ENCODE measurements around the gene STEAP1B.

The STEAP1B gene

DNA sequence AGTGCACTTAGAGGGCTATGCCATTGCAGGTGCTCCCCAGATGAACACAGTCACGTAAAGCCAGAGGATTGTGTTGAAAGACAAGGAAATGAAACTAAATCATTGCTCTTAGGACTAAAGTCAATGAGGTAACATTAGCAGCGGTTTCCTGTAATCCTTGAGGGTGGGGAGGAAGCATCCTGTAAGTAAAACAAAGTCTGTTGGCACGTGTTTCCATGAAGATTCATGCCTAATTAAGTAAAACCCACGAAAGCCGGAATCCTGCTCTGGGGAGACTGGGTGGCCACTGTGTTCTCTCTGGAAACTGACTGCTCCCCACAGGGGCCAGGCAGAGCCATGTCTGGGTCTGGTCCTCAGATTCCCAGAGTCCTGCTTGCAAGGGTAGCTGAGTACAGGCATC lies 18.3 kb downstream of the STEAP1B start:
- Histone ChIP-seq H3K36me3 (ENCODE audit: control insufficient read depth, insufficient read depth, low read length) (no peaks in the 10 kb centered on the region), H3K9me3 (ENCODE audit: control insufficient read depth, low read length) (no peaks in the 10 kb centered on the region), H3K27me3 (ENCODE audit: control insufficient read depth, insufficient read depth, low read length, poor library complexity, severe bottlenecking) (no peaks in the 10 kb centered on the region), H3K4me1 (ENCODE audit: control insufficient read depth, insufficient read depth, low read length) (peaks cover 8% of the 10 kb centered on the region), H3K4me3 (ENCODE audit: insufficient read depth, low read depth, low read length) (no peak overlapping the region), H3K27ac (ENCODE audit: insufficient read depth, low read depth, low read length, poor library complexity, severe bottlenecking) (no peak overlapping the region)
- WGBS, 2 experiments: 93% methylated on average over 5 of the region's 5 CpGs

DNA sequence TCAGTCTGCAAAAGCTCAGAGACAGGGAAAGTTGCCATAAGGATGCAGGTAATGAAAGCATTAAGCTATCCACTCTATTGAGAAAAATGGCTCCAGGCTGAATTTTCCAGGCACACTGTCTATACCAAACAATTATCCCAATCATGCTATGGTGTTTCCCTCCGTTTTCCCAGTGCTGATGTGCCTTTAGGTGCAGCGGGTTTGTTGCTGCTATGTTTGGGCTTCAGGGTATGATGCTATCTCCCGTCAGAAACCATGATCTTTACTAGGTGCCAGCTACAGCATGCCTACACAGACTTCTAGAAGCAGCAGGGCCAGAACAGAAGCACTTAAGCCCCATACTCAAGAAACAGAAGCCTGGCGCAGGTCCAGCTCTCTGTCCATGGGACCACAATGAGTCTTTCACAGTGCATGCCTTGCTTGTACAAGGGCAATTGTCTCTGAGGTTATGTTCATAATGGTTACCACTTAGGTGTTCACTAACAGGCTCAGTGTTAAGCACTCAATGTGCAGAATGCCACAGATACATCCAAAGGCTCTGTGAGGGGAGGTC lies 19.4 kb downstream of the STEAP1B start:
- Histone ChIP-seq H3K27ac (ENCODE audit: insufficient read depth, low read depth, low read length, poor library complexity, severe bottlenecking) (no peak overlapping the region), H3K9me3 (ENCODE audit: control insufficient read depth, low read length) (no peaks in the 10 kb centered on the region), H3K36me3 (ENCODE audit: control insufficient read depth, insufficient read depth, low read length) (no peaks in the 10 kb centered on the region), H3K27me3 (ENCODE audit: control insufficient read depth, insufficient read depth, low read length, poor library complexity, severe bottlenecking) (no peaks in the 10 kb centered on the region), H3K4me1 (ENCODE audit: control insufficient read depth, insufficient read depth, low read length) (peaks cover 8% of the 10 kb centered on the region), H3K4me3 (ENCODE audit: insufficient read depth, low read depth, low read length) (no peak overlapping the region)
- 93 to 96% methylated on average over 4 of the region's 4 CpGs for WGBS, 2 experiments

GRCh38 chr7:22477876-22478450 lies 22.0 kb downstream of the STEAP1B start:
- Histone ChIP-seq H3K4me1 (ENCODE audit: control insufficient read depth, insufficient read depth, low read length) (peaks cover 8% of the 10 kb centered on the region), H3K27ac (ENCODE audit: insufficient read depth, low read depth, low read length, poor library complexity, severe bottlenecking) (no peak overlapping the region), H3K9me3 (ENCODE audit: control insufficient read depth, low read length) (no peaks in the 10 kb centered on the region), H3K36me3 (ENCODE audit: control insufficient read depth, insufficient read depth, low read length) (no peaks in the 10 kb centered on the region), H3K4me3 (ENCODE audit: insufficient read depth, low read depth, low read length) (no peak overlapping the region), H3K27me3 (ENCODE audit: control insufficient read depth, insufficient read depth, low read length, poor library complexity, severe bottlenecking) (no peaks in the 10 kb centered on the region)
- 74 to 77% methylated on average over 10 of the region's 10 CpGs for WGBS, 2 experiments

GRCh38 chr7:22477262-22477661 lies 22.7 kb downstream of the STEAP1B start:
- Histone ChIP-seq H3K27me3 (ENCODE audit: control insufficient read depth, insufficient read depth, low read length, poor library complexity, severe bottlenecking) (no peaks in the 10 kb centered on the region), H3K27ac (ENCODE audit: insufficient read depth, low read depth, low read length, poor library complexity, severe bottlenecking) (no peak overlapping the region), H3K4me1 (ENCODE audit: control insufficient read depth, insufficient read depth, low read length) (peaks cover 8% of the 10 kb centered on the region), H3K4me3 (ENCODE audit: insufficient read depth, low read depth, low read length) (no peak overlapping the region), H3K36me3 (ENCODE audit: control insufficient read depth, insufficient read depth, low read length) (no peaks in the 10 kb centered on the region), H3K9me3 (ENCODE audit: control insufficient read depth, low read length) (no peaks in the 10 kb centered on the region)
- 97 to 98% methylated on average over 4 of the region's 4 CpGs for WGBS, 2 experiments

GRCh38 chr7:22476824-22477223 lies 23.2 kb downstream of the STEAP1B start:
- 94 to 96% methylated on average over 6 of the region's 6 CpGs for WGBS, 2 experiments
- H3K27ac ChIP-seq (ENCODE audit: insufficient read depth, low read depth, low read length, poor library complexity, severe bottlenecking): no peak overlapping the region

GRCh38 chr7:22474645-22475044 lies 25.3 kb downstream of the STEAP1B start:
- H3K27ac ChIP-seq (ENCODE audit: insufficient read depth, low read depth, low read length, poor library complexity, severe bottlenecking): no peak overlapping the region
- no peaks in the 10 kb centered on the region for H3K9me3 ChIP-seq (ENCODE audit: control insufficient read depth, low read length)
- H3K27me3 ChIP-seq (ENCODE audit: control insufficient read depth, insufficient read depth, low read length, poor library complexity, severe bottlenecking): no peaks in the 10 kb centered on the region
- H3K36me3 ChIP-seq (ENCODE audit: control insufficient read depth, insufficient read depth, low read length): no peaks in the 10 kb centered on the region
- no peak overlapping the region for H3K4me3 ChIP-seq (ENCODE audit: insufficient read depth, low read depth, low read length)
- WGBS, 2 experiments: 92 to 98% methylated on average over 2 of the region's 2 CpGs
- peaks cover 8% of the 10 kb centered on the region for H3K4me1 ChIP-seq (ENCODE audit: control insufficient read depth, insufficient read depth, low read length)

More at GRCh38 chr7:22476824-22477223, 23.2 kb downstream of the STEAP1B start:
- Histone ChIP-seq H3K36me3 (ENCODE audit: control insufficient read depth, insufficient read depth, low read length) (no peaks in the 10 kb centered on the region), H3K9me3 (ENCODE audit: control insufficient read depth, low read length) (no peaks in the 10 kb centered on the region), H3K27me3 (ENCODE audit: control insufficient read depth, insufficient read depth, low read length, poor library complexity, severe bottlenecking) (no peaks in the 10 kb centered on the region), H3K4me1 (ENCODE audit: control insufficient read depth, insufficient read depth, low read length) (peaks cover 8% of the 10 kb centered on the region), H3K4me3 (ENCODE audit: insufficient read depth, low read depth, low read length) (no peak overlapping the region)

GRCh38 chr7:22470981-22471380 lies 29.0 kb downstream of the STEAP1B start:
- Histone ChIP-seq H3K9me3 (ENCODE audit: control insufficient read depth, low read length) (no peaks in the 10 kb centered on the region), H3K4me1 (ENCODE audit: control insufficient read depth, insufficient read depth, low read length) (no peaks in the 10 kb centered on the region), H3K27me3 (ENCODE audit: control insufficient read depth, insufficient read depth, low read length, poor library complexity, severe bottlenecking) (no peaks in the 10 kb centered on the region), H3K4me3 (ENCODE audit: insufficient read depth, low read depth, low read length) (no peak overlapping the region), H3K27ac (ENCODE audit: insufficient read depth, low read depth, low read length, poor library complexity, severe bottlenecking) (no peak overlapping the region), H3K36me3 (ENCODE audit: control insufficient read depth, insufficient read depth, low read length) (no peaks in the 10 kb centered on the region)
- 76 to 80% methylated on average over 10 of the region's 10 CpGs for WGBS, 2 experiments

- H3K4me3 ChIP-seq (ENCODE audit: insufficient read depth, low read depth, low read length): no peak overlapping the region
- no peak overlapping the region for H3K27ac ChIP-seq (ENCODE audit: insufficient read depth, low read depth, low read length, poor library complexity, severe bottlenecking)
- H3K4me1 ChIP-seq (ENCODE audit: control insufficient read depth, insufficient read depth, low read length): no peaks in the 10 kb centered on the region
- H3K9me3 ChIP-seq (ENCODE audit: control insufficient read depth, low read length): no peaks in the 10 kb centered on the region
- WGBS, 2 experiments: 84 to 91% methylated on average over 3 of the region's 3 CpGs
- H3K36me3 ChIP-seq (ENCODE audit: control insufficient read depth, insufficient read depth, low read length): no peaks in the 10 kb centered on the region
- H3K27me3 ChIP-seq (ENCODE audit: control insufficient read depth, insufficient read depth, low read length, poor library complexity, severe bottlenecking): no peaks in the 10 kb centered on the region
Observed at GRCh38 chr7:22469371-22470143, 30.4 kb downstream of the STEAP1B start.

DNA sequence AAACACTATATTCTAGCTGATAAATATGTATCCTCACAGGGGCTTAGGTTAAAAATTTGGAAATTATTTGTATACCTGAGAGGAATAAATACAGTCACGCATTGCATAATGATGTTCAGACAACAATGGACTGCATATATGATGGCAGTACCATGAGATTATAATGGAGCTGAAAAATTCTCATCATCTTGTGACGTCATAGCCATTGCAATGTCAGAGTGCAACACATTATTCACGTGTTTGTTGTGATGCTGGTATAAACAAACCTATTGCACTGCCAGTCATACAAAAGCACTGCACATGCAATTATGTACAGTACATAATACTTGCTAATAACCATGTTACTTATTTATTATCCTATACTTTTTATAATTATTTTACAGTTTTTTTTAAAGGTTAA lies 31.4 kb downstream of the STEAP1B start:
- H3K36me3 ChIP-seq (ENCODE audit: control insufficient read depth, insufficient read depth, low read length): no peaks in the 10 kb centered on the region
- 99 to 100% methylated on average over 3 of the region's 3 CpGs for WGBS, 2 experiments
- H3K27me3 ChIP-seq (ENCODE audit: control insufficient read depth, insufficient read depth, low read length, poor library complexity, severe bottlenecking): no peaks in the 10 kb centered on the region
- no peaks in the 10 kb centered on the region for H3K9me3 ChIP-seq (ENCODE audit: control insufficient read depth, low read length)
- no peak overlapping the region for H3K27ac ChIP-seq (ENCODE audit: insufficient read depth, low read depth, low read length, poor library complexity, severe bottlenecking)
- no peak overlapping the region for H3K4me3 ChIP-seq (ENCODE audit: insufficient read depth, low read depth, low read length)
- no peaks in the 10 kb centered on the region for H3K4me1 ChIP-seq (ENCODE audit: control insufficient read depth, insufficient read depth, low read length)

DNA sequence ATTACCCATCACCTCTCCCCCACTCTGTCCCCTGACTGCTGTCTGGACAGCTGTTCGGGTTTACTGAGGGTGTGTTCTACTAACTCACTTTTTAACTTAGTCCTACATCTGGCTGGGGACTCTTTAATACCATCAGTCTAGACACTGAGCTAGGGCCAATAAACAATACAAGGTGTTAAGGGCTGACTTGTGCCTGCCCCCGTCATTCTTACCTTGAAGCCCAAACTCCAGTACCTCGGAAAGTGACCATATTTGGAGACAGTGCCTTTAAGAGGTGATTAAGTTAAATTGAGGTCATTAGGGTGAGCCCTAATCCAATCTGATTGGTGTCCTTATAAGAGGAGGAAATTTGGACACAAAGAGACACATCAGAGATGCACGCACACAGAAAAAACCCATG lies 35.7 kb downstream of the STEAP1B start:
- Histone ChIP-seq H3K4me1 (ENCODE audit: control insufficient read depth, insufficient read depth, low read length) (no peaks in the 10 kb centered on the region), H3K9me3 (ENCODE audit: control insufficient read depth, low read length) (no peaks in the 10 kb centered on the region), H3K27ac (ENCODE audit: insufficient read depth, low read depth, low read length, poor library complexity, severe bottlenecking) (no peak overlapping the region), H3K27me3 (ENCODE audit: control insufficient read depth, insufficient read depth, low read length, poor library complexity, severe bottlenecking) (no peaks in the 10 kb centered on the region), H3K4me3 (ENCODE audit: insufficient read depth, low read depth, low read length) (no peak overlapping the region), H3K36me3 (ENCODE audit: control insufficient read depth, insufficient read depth, low read length) (no peaks in the 10 kb centered on the region)
- 95 to 97% methylated on average over 4 of the region's 4 CpGs for WGBS, 2 experiments
